ENCODE data around the gene PNMA3. TPM values are rescaled to one million over a fixed set of nuclear protein-coding genes. Genes with fewer than 3 reads are reported as not detected.
A peak's percentile ranks its signal among the peaks of the same experiment; 100 is the strongest.
"Not testable (repeated sequence)": the region's sequence is repeated elsewhere in the genome, so short reads cannot be mapped to it uniquely, and the experiment has no call there.

PNMA3 gene
- total RNA-seq, 2 experiments from 2014 or later: 1.1 to 1.4 TPM

GRCh38 chrX:153063315-153063714, 7.0 kb downstream of the PNMA3 start:
- DNase-seq (no peak), ATAC-seq (no peak)
- intact Hi-C loops (cut with micrococcal nuclease): no loop called here
- POLR2A ChIA-PET: no interaction called here
- no peaks in the 10 kb centered on the region for H3K27me3 Mint-ChIP-seq
- CTCF ChIA-PET: no interaction called here
- no peak overlapping the region for H3K4me3 Mint-ChIP-seq
- H3K27ac Mint-ChIP-seq: no peak overlapping the region
- no peaks in the 10 kb centered on the region for H3K4me1 Mint-ChIP-seq (ENCODE audit: low read depth)
- TF ChIP-seq, protein P1, sequence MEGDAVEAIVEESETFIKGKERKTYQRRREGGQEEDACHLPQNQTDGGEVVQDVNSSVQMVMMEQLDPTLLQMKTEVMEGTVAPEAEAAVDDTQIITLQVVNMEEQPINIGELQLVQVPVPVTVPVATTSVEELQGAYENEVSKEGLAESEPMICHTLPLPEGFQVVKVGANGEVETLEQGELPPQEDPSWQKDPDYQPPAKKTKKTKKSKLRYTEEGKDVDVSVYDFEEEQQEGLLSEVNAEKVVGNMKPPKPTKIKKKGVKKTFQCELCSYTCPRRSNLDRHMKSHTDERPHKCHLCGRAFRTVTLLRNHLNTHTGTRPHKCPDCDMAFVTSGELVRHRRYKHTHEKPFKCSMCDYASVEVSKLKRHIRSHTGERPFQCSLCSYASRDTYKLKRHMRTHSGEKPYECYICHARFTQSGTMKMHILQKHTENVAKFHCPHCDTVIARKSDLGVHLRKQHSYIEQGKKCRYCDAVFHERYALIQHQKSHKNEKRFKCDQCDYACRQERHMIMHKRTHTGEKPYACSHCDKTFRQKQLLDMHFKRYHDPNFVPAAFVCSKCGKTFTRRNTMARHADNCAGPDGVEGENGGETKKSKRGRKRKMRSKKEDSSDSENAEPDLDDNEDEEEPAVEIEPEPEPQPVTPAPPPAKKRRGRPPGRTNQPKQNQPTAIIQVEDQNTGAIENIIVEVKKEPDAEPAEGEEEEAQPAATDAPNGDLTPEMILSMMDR (IDR thresholded peaks at IDR 0.05): no peak
- H3K36me3 Mint-ChIP-seq (ENCODE audit: low read depth): no peaks in the 10 kb centered on the region
- H3K9me3 Mint-ChIP-seq: no peaks in the 10 kb centered on the region

DNA sequence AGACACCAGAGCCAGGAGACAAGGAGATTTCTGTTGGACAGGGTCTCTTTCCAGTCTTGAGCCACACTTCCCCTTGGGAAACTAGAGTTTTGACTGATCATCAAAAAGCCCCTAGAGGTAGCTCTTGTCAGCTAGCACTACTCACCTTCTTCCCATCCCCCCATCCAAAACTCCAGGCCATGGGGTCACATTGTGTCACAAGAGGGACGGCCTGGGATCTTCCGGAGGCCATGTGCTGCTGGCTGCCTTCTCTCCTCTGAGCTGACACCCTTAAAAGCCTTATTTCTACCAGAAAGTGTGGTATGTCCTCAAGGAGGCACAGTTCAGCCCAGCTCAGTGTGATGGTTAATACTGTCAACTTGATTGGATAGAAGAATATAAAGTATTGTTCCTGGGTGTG, 7.8 kb downstream of the PNMA3 start:
- DNase-seq: no peak
- H3K27ac Mint-ChIP-seq: no peak overlapping the region
- H3K27me3 Mint-ChIP-seq: no peaks in the 10 kb centered on the region
- ATAC-seq: no peak
- CTCF ChIA-PET: interaction anchor here (0.8 kb wide), 1 partner anchor 32 kb away, joined by 3 read pairs; no protein-coding TSS in a partner anchor
- H3K36me3 Mint-ChIP-seq (ENCODE audit: low read depth): no peaks in the 10 kb centered on the region
- intact Hi-C loops (cut with micrococcal nuclease): no loop called here
- TF ChIP-seq, protein P1 (IDR thresholded peaks at IDR 0.05): no peak
- H3K4me3 Mint-ChIP-seq: no peak overlapping the region
- POLR2A ChIA-PET: no interaction called here
- no peaks in the 10 kb centered on the region for H3K9me3 Mint-ChIP-seq
- H3K4me1 Mint-ChIP-seq (ENCODE audit: low read depth): no peaks in the 10 kb centered on the region

DNA sequence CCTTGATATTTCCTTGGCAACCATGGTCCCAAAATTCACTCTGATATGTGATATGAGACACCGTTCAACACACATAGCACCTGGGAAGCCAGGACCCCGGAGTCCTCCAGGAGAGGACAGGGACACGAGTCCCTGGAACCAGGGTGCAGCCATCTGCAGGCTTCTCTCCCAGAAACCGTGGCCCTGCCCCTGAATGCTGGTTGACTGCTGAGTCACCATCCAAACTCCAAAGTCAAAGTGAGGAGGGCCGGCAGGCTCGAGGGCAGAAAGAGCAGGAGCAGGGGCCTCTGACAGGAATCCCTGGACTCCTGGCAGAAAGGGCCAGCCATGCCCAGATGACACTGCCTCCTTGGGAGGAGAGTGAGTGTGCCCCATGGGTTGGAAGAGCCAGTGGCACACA, 9.1 kb downstream of the PNMA3 start:
- Mint-ChIP-seq H3K36me3 (ENCODE audit: low read depth) (no peaks in the 10 kb centered on the region), H3K9me3 (no peaks in the 10 kb centered on the region), H3K27ac (no peak overlapping the region), H3K27me3 (no peaks in the 10 kb centered on the region), H3K4me1 (ENCODE audit: low read depth) (no peaks in the 10 kb centered on the region), H3K4me3 (no peak overlapping the region)
- TF ChIP-seq, protein P1 (IDR thresholded peaks at IDR 0.05): no peak
- ChIA-PET CTCF (no interaction called here), POLR2A (no interaction called here)
- intact Hi-C loops (cut with micrococcal nuclease): no loop called here
- ATAC-seq (no peak), DNase-seq (no peak)

GRCh38 chrX:153066402-153066801, 10.1 kb downstream of the PNMA3 start:
- POLR2A ChIA-PET; H3K36me3 Mint-ChIP-seq (ENCODE audit: low read depth); H3K27ac Mint-ChIP-seq; H3K27me3 Mint-ChIP-seq; intact Hi-C loops (cut with micrococcal nuclease); H3K4me3 Mint-ChIP-seq; ATAC-seq; CTCF ChIA-PET; DNase-seq; H3K4me1 Mint-ChIP-seq (ENCODE audit: low read depth); H3K9me3 Mint-ChIP-seq: not testable (repeated sequence)

GRCh38 chrX:153071909-153072583, 15.8 kb downstream of the PNMA3 start, which contains the start of gene PNMA6A:
PNMA6A (plus strand) TSS chrX:153072454; CDS start chrX:153073063, 609 bp downstream.
- peak; percentile 88 for ATAC-seq
- H3K36me3 Mint-ChIP-seq (ENCODE audit: low read depth); H3K27me3 Mint-ChIP-seq; DNase-seq; CTCF ChIA-PET; H3K27ac Mint-ChIP-seq; H3K4me1 Mint-ChIP-seq (ENCODE audit: low read depth); intact Hi-C loops (cut with micrococcal nuclease); H3K4me3 Mint-ChIP-seq; H3K9me3 Mint-ChIP-seq; POLR2A ChIA-PET: not testable (repeated sequence)

DNA sequence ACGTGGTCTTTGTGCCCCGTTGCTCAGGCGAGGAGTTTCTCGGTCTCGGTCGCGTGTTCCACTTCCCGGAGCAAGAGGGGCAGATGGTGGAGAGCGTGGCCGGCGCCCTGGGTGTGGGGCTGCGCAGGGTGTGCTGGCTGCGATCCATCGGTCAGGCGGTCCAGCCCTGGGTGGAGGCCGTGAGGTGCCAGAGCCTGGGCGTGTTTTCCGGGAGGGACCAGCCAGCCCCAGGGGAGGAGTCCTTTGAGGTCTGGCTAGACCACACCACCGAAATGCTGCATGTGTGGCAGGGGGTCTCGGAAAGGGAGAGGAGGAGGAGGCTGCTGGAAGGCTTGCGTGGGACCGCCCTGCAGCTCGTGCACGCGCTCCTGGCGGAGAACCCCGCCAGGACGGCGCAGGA, 17.1 kb downstream of the PNMA3 start:
- H3K27me3 Mint-ChIP-seq; intact Hi-C loops (cut with micrococcal nuclease); H3K36me3 Mint-ChIP-seq (ENCODE audit: low read depth); H3K4me3 Mint-ChIP-seq; DNase-seq; ATAC-seq; POLR2A ChIA-PET; H3K9me3 Mint-ChIP-seq; CTCF ChIA-PET; H3K4me1 Mint-ChIP-seq (ENCODE audit: low read depth); H3K27ac Mint-ChIP-seq: not testable (repeated sequence)

All from activated CD8-positive, alpha-beta T cell treated with anti-CD3 and anti-CD28 coated beads for 36 hours (primary cell).